Endothelial cell of umbilical vein (primary cell): ENCODE results near the gene EEFSEC. TPM values are rescaled to one million over a fixed set of nuclear protein-coding genes. Genes with fewer than 3 reads are reported as not detected.

Experiments
- BruUV-seq: library from RNA; stranded (reverse); fragments of 400-500 nt; replicated peaks from 2 replicates; lab custom pipeline; 2021; lab: Mats Ljungman, UMichigan
- CTCF ChIA-PET: fragments of 300-600, 350-600 bp; sonication (Branson Sonifier 250); formaldehyde crosslinking; loops from one replicate; lab custom pipeline; 2021; ENCODE audit warnings: antibody characterized with exemption, inconsistent platforms; lab: Charles Lee
- POLR2A ChIA-PET: fragments of 300-600, 350-600 bp; sonication (Branson Sonifier 250); formaldehyde crosslinking; loops from one replicate; lab custom pipeline; 2021; ENCODE audit warnings: antibody characterized with exemption, inconsistent platforms; lab: Charles Lee
- DNase-seq: peaks from one replicate; pipeline ENCODE4 v3.0.0-alpha.2; 2011; ENCODE audit warnings: low read depth, low spot score
- FAIRE-seq: peaks from 2 replicates; lab custom pipeline; 2011; peaks lifted over from hg19 to GRCh38; lab: Jason Lieb, UNC
- H2AFZ ChIP-seq: 2 replicates; pipeline ENCODE4 v1.6.0; 2012; ENCODE audit warnings: low read depth, low read length, control low read depth, inconsistent platforms
- H3K27ac ChIP-seq: 2 replicates; pipeline ENCODE4 v1.5.1; 2011; ENCODE audit warnings: low read depth, mild to moderate bottlenecking, control low read depth, low read length, moderate library complexity; ENCODE audit not compliant: insufficient read depth
- H3K27me3 ChIP-seq, 2 experiments: 2 replicates each; pipeline versions ENCODE4 v1.6.0 to v1.6.1; 2011; ENCODE audit warnings: low read length in 2 of 2, mixed read lengths in 1 of 2; ENCODE audit not compliant: control insufficient read depth in 2 of 2, insufficient read depth in 2 of 2
- H3K36me3 ChIP-seq, 2 experiments: 2 replicates in 1 of 2; 3 replicates in 1 of 2; pipeline ENCODE4 v1.5.1; 2011; ENCODE audit warnings: low read length in 2 of 2, mild to moderate bottlenecking in 1 of 2, moderate library complexity in 1 of 2; ENCODE audit not compliant: control insufficient read depth in 2 of 2, insufficient read depth in 2 of 2; ENCODE audit errors: extremely low read depth in 1 of 2
- H3K4me1 ChIP-seq: 3 replicates; pipeline ENCODE4 v1.5.1; 2011; ENCODE audit warnings: mild to moderate bottlenecking, low read length; ENCODE audit not compliant: control insufficient read depth, insufficient read depth; ENCODE audit errors: extremely low read depth
- H3K4me2 ChIP-seq: 2 replicates; pipeline ENCODE4 v1.6.1; 2011; ENCODE audit warnings: low read length, control low read depth, mixed read lengths; ENCODE audit not compliant: insufficient read depth
- H3K4me3 ChIP-seq, 3 experiments: fragments of 200-600 bp in 1 of 3; sonication (generic), shearing (Covaris generic) in 1 of 3; replicated peaks in 1 of 3; 2 replicates each; pipeline ENCODE4 v1.5.1; 2011 to 2016; ENCODE audit warnings: control low read depth in 3 of 3, low read length in 3 of 3, mild to moderate bottlenecking in 2 of 3, inconsistent platforms in 1 of 3, low read depth in 1 of 3, moderate library complexity in 1 of 3; ENCODE audit not compliant: insufficient read depth in 1 of 3
- H3K79me2 ChIP-seq: 2 replicates; pipeline ENCODE4 v1.6.0; 2012; ENCODE audit warnings: low read length, inconsistent platforms; ENCODE audit not compliant: control insufficient read depth, insufficient read depth
- H3K9ac ChIP-seq: replicated peaks from 2 replicates; pipeline ENCODE3; 2011; ENCODE audit warnings: low read length, control low read depth; ENCODE audit not compliant: insufficient read depth; ENCODE audit errors: extremely low read depth
- H3K9me1 ChIP-seq: replicated peaks from 3 replicates; pipeline ENCODE4 v1.6.0; 2011; ENCODE audit warnings: mild to moderate bottlenecking, low read length; ENCODE audit not compliant: control insufficient read depth, insufficient read depth; ENCODE audit errors: extremely low read depth
- H3K9me3 ChIP-seq: replicated peaks from 2 replicates; pipeline ENCODE4 v1.5.1; 2012; ENCODE audit warnings: low read length, inconsistent platforms; ENCODE audit not compliant: control insufficient read depth, insufficient read depth
- H4K20me1 ChIP-seq: replicated peaks from 2 replicates; pipeline ENCODE3; 2011; ENCODE audit warnings: mild to moderate bottlenecking, low read length; ENCODE audit not compliant: control insufficient read depth, insufficient read depth; ENCODE audit errors: extremely low read depth
- CTCF ChIP-seq, 2 donors: IDR thresholded peaks; 1 replicate in 1 of 2; 2 replicates in 1 of 2; pipeline ENCODE4 v1.5.1; 2011; ENCODE audit warnings: low read length in 2 of 2, mild to moderate bottlenecking in 2 of 2, moderate library complexity in 2 of 2, control low read depth in 1 of 2, inconsistent platforms in 1 of 2, low read depth in 1 of 2; ENCODE audit not compliant: insufficient read depth in 1 of 2; ENCODE audit errors: extremely low read depth in 1 of 2
- EZH2 ChIP-seq: IDR thresholded peaks from 2 replicates; pipeline ENCODE4 v1.6.1; 2012; ENCODE audit warnings: borderline replicate concordance, low read depth, mild to moderate bottlenecking, moderate library complexity, low read length, inconsistent platforms; ENCODE audit not compliant: severe bottlenecking
- FOS ChIP-seq: IDR thresholded peaks from 2 replicates; pipeline ENCODE4 v1.6.1; 2011; ENCODE audit warnings: mild to moderate bottlenecking, low read length, moderate library complexity, borderline replicate concordance; ENCODE audit not compliant: insufficient read depth
- GATA2 ChIP-seq: IDR thresholded peaks from 2 replicates; pipeline ENCODE4 v1.7.0; 2011; ENCODE audit warnings: low read depth, mild to moderate bottlenecking, moderate library complexity, mixed read lengths, low read length; ENCODE audit not compliant: insufficient read length, insufficient read depth
- JUN ChIP-seq: IDR thresholded peaks from 2 replicates; pipeline ENCODE4 v1.6.1; 2011; ENCODE audit warnings: borderline replicate concordance, low read depth; ENCODE audit not compliant: insufficient read length, insufficient read depth
- MAX ChIP-seq: IDR thresholded peaks from 2 replicates; pipeline ENCODE4 v1.6.1; 2011; ENCODE audit not compliant: insufficient read depth, insufficient read length
- MYC ChIP-seq: IDR thresholded peaks from one replicate; pipeline ENCODE4 v1.6.1; 2011; ENCODE audit warnings: mild to moderate bottlenecking, low read depth, low read length
- POLR2A ChIP-seq: IDR thresholded peaks from 2 replicates; pipeline ENCODE4 v1.6.1; 2012; ENCODE audit warnings: low read depth, mild to moderate bottlenecking, control low read depth, low read length
- POLR2AphosphoS5 ChIP-seq: IDR thresholded peaks from 2 replicates; pipeline ENCODE4 v1.6.1; 2012; ENCODE audit warnings: low read depth, mild to moderate bottlenecking, control low read depth, low read length, moderate library complexity; ENCODE audit not compliant: insufficient read depth
- dilution Hi-C: fragments of 300-500 bp; cut with MboI; formaldehyde crosslinking; loops from one replicate; pipeline ENCODE4 v1.15.0; 2019; ENCODE audit warnings: low sequenced_read_pairs; ENCODE audit not compliant: extremely low pct_ligation_motif_present
- intact Hi-C: fragments of 100-400 bp; cut with micrococcal nuclease; formaldehyde crosslinking; loops from one replicate; pipeline ENCODE4 v1.10.0; 2022
- polyA plus RNA-seq, 4 experiments: library from polyadenylated mRNA; depleted of rRNA in 3 of 4; stranded (reverse) in 3 of 4; unstranded in 1 of 4; fragments of >200 nt; gene quantifications; 2 replicates each; pipeline versions ENCODE4 v1.2.1 to v1.2.3, GENCODE V29; 2011 to 2012; ENCODE audit warnings: missing spikeins in 1 of 4
- total RNA-seq: library from RNA; stranded (reverse); gene quantifications from 2 replicates; pipeline ENCODE4 v1.2.3, GENCODE V29; 2021

Gene EEFSEC
- total and polyA plus RNA-seq, 2 donors (not counting 3 experiments of a cell fraction or from before 2014, with no cell fraction given) = 13.1 to 14.5 TPM

- no peak overlapping the region for H2AFZ ChIP-seq
- CTCF ChIA-PET = interaction anchor here (1.3 to 2.2 kb wide), 2 partner anchors 9 to 90 kb away, joined by 4 to 6 read pairs; no protein-coding TSS in a partner anchor
- no peaks in the 10 kb centered on the region for H3K4me1 ChIP-seq
- intact Hi-C loops = no loop called here
- H4K20me1 ChIP-seq = no peaks in the 10 kb centered on the region
- no peaks in the 10 kb centered on the region for H3K79me2 ChIP-seq
- H3K9me1 ChIP-seq = no peaks in the 10 kb centered on the region
- no peak overlapping the region for H3K4me2 ChIP-seq
- no peak overlapping the region for H3K27ac ChIP-seq
- POLR2A ChIA-PET = interaction anchor here (0.6 kb wide), 1 partner anchor 494 kb away, joined by 3 read pairs; no protein-coding TSS in a partner anchor
- peak; percentile 43 for FAIRE-seq
- DNase-seq = no peak
- dilution Hi-C loops = no loop called here
- TF ChIP-seq JUN (no peak), FOS (no peak)
- H3K9ac ChIP-seq = no peak overlapping the region
- H3K9me3 ChIP-seq = no peaks in the 10 kb centered on the region
- no peaks in the 10 kb centered on the region for H3K36me3 ChIP-seq
- H3K27me3 ChIP-seq = no peaks in the 10 kb centered on the region
- H3K4me3 ChIP-seq = no peak overlapping the region
- no TSS peak for BruUV-seq
Measured at GRCh38 chr3:128232376-128233178, 79.3 kb downstream of the EEFSEC start.

GRCh38 chr3:128235207-128235926, 82.1 kb downstream of the EEFSEC start:
- dilution Hi-C loops = no loop called here

More at GRCh38 chr3:128235207-128235926, 82.1 kb downstream of the EEFSEC start:
- no peak overlapping the region for H2AFZ ChIP-seq
- no TSS peak for BruUV-seq
- no peak overlapping the region for H3K4me3 ChIP-seq
- no peaks in the 10 kb centered on the region for H4K20me1 ChIP-seq
- no peaks in the 10 kb centered on the region for H3K27me3 ChIP-seq
- H3K27ac ChIP-seq = no peak overlapping the region
- TF ChIP-seq POLR2AphosphoS5 = no peak
- no peak for TF ChIP-seq POLR2A
- TF ChIP-seq MAX = no peak
- no peak for TF ChIP-seq EZH2
- TF ChIP-seq MYC = no peak
- no peak for TF ChIP-seq GATA2
- no peak for TF ChIP-seq CTCF (IDR thresholded peaks at IDR 0.05; ENCODE audit: extremely low read depth in 1 of 2, insufficient read depth in 1 of 2, low read depth in 1 of 2, low read length in 2 of 2)
- TF ChIP-seq FOS = no peak
- no peak for TF ChIP-seq JUN
- H3K4me2 ChIP-seq = no peak overlapping the region
- ChIA-PET CTCF (interaction anchor here (1.3 kb wide), 1 partner anchor 87 kb away, joined by 3 read pairs; no protein-coding TSS in a partner anchor), POLR2A (no interaction called here)
- no peaks in the 10 kb centered on the region for H3K9me1 ChIP-seq
- DNase-seq = no peak
- no peaks in the 10 kb centered on the region for H3K9me3 ChIP-seq
- no peaks in the 10 kb centered on the region for H3K4me1 ChIP-seq
- H3K79me2 ChIP-seq = no peaks in the 10 kb centered on the region
- no peak for FAIRE-seq
- intact Hi-C loops = no loop called here
- no peaks in the 10 kb centered on the region for H3K36me3 ChIP-seq
- no peak overlapping the region for H3K9ac ChIP-seq
